ENCODE data around the gene TSHZ2. TPM values are rescaled to one million over a fixed set of nuclear protein-coding genes. Genes with fewer than 3 reads are reported as not detected.
"Not testable (repeated sequence)": the region's sequence is repeated elsewhere in the genome, so short reads cannot be mapped to it uniquely, and the experiment has no call there.

Gene TSHZ2
- total RNA-seq, 1 experiment from 2014 or later, result 1.4 TPM

DNA sequence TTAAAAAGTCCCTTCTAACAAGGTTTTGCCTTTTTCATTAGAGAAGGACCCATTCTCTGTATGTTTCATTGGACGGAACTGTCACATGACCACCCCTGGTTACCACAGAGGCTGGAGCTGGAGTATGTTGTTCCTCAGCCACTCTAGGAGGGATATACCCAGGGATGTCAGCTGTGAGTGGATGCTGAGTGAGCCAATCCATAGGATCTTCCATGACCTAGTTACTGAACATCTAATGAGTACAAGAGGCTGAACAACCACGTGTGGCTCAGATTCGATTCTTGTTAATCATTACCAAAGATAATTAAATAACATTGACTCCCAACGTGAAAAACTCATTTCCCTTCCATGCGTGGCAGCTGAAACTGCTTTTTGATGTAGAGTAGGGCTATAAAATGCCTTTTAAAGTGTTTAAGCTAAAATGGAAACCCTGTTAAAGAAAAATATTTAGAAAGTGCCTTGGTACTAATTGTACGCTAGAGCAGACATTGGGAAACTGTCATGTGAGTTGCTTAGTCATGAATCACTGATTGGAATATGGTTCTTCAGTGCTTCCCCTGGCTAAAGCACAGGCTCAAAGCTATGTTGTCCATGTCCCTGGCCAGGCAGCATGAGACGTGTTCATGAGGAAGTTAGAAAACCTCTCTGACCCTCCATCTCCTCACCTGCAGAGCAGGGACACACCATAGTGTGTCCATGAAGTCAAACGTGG lies 365.4 kb downstream of the TSHZ2 start:
- no peak for DNase-seq (ENCODE audit: low spot score)

DNA sequence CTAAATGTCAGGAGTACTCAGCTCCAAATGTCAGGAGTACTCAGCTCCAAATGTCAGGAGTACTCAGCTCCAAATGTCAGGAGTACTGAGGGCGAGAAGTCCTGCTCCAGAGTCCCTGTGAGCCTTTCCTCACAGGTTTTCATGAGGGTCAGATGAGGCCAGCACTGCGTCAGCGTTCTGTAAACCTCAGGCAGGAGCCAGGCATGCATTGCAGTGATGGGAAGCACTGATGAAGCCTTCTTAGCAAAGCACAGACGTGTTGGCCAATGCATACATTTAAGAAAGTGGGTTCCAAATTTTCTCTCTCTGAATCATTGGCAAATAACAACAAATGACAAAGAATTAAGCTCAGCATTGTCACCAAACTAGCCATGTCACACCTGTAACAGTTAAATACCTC lies 366.6 kb downstream of the TSHZ2 start:
- DNase-seq (ENCODE audit: low spot score), result no peak

DNA sequence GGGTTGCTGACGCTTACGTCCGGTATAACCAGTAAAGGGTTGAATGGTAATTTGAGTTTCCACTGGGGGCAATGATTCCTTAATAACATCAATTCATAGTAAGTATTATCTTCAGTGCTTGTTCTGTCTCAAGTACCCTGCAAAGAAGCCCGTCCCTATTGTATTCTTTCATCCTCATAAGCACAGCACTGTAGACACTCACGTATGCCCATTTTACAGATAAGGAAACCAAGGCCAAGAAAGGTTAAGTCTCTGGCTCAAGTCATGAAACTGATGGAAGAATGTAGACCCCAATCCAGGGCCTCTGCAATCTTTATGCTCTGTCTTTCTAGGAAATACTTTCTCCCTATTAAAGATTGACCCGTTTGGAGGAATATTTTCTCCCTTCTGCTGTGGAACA lies 370.3 kb downstream of the TSHZ2 start:
- no peak for DNase-seq (ENCODE audit: low spot score)

DNA sequence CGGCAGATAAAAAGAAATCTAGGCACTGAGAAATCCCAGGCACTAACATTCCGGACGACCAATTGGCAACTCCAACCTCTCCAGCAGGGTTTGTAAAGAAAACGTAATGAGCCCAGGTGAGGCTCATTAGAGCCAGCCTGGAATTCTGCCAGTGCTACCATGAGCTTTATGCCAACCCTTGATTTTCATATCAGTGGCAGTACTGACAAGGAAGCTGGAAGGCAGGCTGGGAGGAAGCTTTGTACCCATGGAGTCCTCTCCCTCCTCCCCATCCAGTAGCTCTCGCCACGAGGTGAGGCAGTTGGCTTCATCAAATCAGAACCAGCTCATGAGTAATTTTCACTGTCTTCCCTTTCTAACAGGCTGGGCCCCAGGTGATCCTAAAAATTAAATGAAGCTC lies 371.3 kb downstream of the TSHZ2 start:
- DNase-seq (ENCODE audit: low spot score), result no peak

DNA sequence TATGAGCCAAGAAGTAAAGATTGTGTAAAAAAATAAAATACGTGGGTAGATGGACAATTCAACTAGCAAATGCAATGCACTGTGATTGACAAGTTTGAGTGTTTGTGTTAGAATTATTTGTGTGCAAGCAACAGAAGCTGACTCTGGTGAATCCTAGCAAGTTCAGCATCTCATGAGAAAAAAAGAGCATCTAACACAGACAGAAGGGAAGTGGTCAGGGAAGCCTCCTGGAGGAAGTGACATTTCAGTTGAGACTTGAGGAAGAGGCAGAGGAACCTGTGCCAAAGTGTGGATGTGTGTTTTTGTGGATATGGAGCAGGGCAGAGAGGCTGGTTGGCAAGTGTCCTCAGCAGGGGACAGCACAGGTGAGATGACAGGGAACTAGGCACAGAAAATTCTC lies 372.7 kb downstream of the TSHZ2 start:
- DNase-seq (ENCODE audit: low spot score), result no peak

DNA sequence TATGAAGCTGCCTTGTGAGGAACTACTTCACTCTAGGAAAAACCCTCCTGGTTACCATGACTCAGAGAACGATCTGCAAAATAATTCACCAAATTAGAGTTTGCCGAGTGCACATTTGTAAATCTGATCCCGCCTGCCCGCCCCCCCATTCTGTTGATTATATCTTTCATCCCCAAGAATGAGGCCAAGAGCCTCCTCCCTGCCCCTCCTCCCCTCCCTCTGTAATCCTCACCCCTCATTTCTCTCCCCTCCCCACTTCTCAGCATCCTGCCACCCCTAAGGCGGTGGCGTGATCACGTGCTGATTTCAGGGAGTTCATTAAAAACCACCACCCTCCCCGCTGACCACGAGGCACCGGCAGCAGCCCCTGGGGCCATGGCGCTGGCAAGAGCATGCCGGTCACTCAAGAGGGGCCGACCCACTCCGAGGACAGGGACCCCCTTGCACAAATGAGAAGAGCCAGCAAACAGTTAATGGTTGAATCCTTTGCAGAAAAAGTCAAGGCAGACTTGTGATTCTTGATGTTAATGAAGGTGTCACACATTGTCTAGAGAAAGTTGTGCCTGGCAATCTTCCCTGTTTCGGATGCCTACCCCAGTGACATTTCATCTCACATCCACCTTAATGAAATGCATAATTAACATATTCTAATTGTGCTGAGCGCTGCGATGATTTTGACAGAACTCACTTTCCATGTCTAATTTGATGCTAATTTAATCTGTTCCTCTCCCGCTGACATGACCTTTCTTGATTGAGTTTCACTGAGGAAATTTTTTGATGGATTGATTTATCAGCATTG lies 373.6 kb downstream of the TSHZ2 start:
- no peak for DNase-seq (ENCODE audit: low spot score)

DNA sequence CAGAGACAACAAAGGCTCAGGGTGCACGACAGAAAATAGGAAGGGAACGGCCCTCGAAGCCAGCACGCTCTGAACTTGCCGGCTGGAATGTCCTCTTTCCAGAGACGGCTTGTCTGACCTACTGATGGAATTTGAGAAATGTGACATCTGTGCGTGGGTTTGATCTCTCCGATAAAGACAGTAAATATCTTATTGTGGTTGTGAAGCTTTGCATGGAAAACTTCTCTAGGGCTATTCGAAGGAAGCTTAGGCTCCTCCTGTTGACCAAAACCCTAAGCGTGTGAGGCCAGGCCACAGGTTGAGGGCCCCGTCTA lies 374.1 kb downstream of the TSHZ2 start:
- DNase-seq (ENCODE audit: low spot score), result no peak

DNA sequence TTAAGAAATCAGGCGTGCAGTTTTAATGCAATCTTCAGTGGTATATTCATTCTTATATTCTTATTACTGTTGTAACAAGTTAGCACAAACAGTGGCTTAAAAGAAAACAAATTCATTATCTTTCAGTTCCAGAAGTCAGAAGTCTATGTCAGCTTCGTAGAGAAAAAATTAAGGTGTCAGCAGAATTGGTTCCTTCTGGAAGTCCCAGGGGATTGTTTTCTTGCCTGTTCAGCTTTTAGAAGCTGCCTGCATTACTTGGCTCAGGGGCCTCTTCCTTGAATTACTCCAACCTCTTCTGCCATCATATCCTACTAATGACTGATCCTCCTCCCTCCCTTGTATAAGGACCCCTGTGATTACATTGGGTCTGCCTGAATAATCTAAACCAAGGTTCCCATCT lies 377.6 kb downstream of the TSHZ2 start:
- DNase-seq (ENCODE audit: low spot score), result no peak

DNA sequence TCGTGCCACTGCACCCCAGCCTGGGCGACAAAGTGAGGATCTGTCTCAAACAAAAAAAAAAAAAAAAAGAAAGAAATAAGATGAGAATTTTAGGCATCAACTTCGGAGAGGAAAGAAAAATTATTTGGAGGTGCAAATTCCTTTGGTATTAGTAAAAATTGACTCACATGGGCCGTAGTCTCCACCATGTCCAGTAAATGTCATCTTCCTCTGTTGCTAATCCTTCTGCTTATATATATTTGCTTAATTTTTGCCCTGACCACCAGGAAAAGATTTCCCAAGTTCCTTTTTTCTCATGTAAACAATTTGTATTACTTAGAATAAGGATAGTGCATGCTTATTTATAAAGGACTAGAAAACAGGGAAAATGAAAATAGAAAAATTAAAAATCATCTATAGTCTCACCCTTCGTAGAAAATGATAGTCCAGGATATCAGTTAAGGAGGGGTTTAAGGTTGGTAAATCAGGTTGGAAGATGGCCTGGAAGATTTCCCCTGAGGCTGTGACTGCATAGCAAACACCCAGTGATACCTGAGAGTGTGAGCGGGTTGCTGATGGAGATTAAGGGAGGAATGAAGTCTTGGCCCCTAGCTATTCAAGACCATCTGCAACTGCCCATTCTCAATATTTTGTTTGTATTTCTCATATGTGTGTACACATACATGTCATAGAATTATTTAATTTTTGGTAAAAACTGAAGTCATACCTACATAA lies 380.7 kb downstream of the TSHZ2 start:
- DNase-seq (ENCODE audit: low spot score), result no peak

DNA sequence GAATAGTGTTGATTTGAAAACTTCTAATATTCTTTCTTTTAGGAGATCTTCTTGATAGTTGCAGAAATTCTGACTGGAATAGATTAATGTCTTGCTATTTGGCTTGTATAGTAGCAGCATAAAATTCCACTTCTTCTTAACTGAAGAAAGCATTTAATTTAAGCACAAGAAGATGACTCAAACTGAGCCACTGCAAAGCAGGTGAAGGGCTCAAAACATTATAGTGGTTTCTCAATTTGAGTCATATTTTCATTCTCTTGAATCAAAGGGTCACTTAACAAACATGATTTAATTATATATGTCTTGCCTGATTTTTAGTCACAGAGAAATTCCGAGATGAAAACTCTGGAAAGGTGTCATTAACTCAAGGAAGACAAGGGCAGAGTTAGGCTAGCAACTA lies 382.2 kb downstream of the TSHZ2 start:
- DNase-seq (ENCODE audit: low spot score), result no peak

DNA sequence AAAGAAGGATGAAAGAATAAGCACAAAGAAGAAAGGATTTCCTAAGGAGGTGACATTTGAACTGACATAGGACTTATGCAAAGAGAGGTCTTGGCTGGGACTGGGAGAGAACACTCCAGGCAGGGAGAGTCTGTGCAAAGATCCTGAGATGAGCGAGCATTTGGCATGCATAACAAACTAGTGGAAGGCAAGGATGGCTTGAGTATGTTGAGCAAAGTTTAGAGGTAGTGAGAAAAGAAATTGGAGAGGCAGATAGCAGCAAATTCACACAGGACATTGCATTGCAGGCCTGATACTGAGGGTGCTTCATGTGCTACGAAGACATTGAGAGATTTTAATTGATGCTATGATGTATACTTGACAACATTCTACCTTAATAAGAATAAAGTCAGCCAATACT lies 383.6 kb downstream of the TSHZ2 start:
- no peak for DNase-seq (ENCODE audit: low spot score)

DNA sequence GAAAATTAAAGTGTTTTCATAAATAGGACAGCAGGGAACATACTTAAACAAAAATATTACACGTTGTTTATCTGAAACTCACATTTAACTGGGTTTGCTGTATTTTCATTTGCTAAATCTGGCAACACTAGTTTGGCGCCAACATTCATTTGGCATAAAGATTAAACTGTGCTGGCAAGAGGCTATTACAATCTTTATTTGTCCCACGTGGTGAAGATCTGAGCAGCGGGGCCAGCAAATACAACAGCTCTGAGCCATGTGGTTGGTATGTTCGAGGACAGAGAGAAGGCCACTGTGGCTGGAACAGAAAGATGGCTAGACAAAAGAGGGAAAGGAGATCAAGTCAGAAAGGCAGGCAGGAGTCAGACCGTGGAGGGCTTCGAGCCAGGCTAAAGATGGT lies 387.3 kb downstream of the TSHZ2 start:
- no peak for DNase-seq (ENCODE audit: low spot score)

DNA sequence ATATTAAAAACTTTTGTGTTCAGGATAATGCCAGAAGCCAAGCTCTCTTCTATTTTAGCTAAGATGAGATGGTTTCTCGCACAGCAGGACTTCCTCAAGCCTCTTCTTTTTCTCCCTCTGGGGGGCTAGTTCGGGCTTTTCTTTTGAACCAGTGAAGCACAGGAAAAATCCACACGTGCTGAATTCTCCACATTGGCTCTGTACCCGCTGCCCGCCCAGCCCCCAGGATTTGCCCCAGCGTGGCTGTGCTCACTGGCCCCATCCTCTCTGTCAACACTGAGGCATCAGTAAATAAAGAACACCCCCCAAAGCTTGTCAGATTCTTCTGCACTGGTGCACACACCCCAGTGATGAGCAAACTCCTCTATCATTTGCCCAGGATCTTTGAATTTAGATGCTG lies 388.7 kb downstream of the TSHZ2 start:
- DNase-seq (ENCODE audit: low spot score), result no peak

DNA sequence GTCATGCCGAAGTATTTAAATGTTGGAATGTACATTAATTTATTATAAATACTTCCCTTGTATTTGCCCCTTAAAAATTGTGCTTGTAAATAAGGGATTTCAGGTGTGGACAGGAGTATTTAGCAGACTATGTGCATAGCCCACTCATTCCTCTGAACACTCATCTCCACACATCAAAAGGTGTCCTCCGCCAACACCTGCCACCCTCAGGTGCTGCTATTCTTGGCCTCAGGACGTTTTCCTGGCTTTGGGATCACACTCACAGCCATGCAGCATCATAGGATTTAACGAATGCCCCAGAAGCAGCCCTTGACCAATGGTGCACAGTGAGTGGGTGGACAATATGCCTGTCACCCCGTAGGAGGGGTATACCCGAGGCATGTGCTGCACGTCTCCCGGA lies 390.6 kb downstream of the TSHZ2 start:
- DNase-seq (ENCODE audit: low spot score), result no peak

DNA sequence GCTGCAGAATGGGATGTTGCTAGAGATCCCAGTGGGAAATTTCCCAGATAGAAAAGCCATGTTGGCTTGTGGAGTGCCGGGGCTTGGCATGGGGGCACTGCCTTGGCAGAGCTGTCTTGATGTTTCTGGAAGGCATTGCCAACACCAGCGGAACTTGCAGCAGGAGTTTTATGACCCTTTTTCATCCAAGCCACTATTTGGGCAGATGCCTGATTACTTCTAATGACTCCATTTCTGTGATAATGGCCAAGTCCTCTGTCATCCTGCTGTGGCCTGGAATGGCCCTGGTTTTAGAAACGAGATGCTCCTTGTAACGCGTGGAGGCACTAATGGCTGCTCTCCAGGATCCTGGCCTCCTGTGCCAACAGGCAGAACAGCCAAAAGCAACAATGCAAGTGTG lies 392.5 kb downstream of the TSHZ2 start:
- DNase-seq (ENCODE audit: low spot score), result no peak

DNA sequence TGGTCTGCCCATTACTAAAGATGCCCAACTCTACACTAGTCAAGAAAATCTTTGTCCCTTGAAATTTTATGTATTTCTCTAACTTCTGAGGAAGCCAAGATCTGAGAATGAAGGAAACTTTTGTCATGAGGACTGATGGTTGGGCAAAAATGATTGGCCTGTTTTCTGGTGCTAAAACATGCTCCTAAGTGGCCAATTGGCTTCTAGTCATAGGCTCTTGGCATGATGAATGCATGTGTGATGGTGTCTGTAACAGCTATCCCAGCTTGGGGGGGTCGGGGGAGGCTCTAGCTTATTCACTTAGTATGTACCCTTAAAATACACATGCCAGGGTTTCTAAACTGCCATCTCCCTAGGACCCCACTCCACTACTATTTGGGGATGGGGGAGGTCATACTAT lies 392.9 kb downstream of the TSHZ2 start:
- no peak for DNase-seq (ENCODE audit: low spot score)

DNA sequence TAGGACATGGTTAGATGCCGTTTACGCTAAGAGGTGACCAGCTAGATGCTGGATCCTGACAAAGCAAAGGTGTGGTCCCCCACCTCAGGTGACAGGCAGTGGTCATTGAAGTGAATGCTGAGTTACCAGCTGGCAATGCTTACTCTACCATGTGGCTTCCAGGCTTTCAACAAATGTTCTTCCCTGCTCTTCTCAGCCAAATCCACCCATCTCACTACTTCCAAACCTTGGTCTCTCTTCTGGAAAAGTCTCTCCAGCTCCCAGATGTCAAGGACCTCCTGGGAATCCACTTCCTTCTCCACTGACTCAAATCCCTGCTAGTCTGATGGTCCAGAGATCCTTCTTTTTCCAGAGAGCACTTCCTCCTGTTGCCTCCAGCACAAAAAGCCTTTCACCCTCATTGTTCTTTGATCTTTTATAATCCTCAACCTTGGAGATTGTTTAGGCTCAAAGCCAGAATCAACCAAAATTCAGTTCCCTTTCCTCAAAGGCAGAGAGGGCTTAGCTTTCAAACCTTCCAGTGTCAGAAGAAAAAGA lies 393.4 kb downstream of the TSHZ2 start:
- no peak for DNase-seq (ENCODE audit: low spot score)

DNA sequence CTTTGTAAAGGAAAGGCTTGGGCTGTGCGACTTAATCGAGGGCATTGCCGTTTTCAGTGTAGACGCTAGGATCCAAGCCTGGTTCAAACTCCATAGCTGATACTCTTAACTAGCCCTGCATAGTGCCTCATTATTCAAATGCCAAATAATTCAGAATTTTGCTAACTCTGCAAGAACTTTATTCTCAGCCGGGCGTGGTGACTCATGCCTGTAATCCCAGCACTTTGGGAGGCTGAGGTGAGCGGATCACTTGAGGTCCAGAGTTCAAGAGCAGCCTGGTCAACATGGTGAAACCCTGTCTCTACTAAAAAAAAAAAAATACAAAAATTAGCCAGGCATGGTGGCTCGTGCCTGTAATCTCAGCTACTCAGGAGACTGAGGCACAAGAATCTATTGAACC lies 394.8 kb downstream of the TSHZ2 start:
- DNase-seq (ENCODE audit: low spot score), result not testable (repeated sequence)

DNA sequence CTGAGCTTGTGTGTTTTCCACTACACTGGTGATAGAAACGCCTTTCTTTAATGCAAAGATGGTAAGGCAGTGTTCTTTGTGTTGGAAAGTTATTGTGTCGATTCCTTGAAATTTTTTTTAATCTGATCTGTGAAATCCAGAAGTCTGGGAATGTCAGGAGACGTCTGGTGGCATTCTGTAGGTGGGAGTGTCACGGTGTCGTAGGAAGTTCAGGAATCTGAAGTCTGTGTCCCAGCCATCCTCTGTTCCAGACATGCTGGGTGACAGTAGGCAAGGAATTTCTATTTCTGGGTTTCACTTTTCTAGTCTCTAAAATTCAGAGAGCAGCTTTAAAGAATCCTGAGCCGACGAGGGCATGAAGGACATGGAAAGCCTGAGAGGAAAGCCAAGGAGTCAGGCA lies 397.7 kb downstream of the TSHZ2 start:
- no peak for DNase-seq (ENCODE audit: low spot score)

DNA sequence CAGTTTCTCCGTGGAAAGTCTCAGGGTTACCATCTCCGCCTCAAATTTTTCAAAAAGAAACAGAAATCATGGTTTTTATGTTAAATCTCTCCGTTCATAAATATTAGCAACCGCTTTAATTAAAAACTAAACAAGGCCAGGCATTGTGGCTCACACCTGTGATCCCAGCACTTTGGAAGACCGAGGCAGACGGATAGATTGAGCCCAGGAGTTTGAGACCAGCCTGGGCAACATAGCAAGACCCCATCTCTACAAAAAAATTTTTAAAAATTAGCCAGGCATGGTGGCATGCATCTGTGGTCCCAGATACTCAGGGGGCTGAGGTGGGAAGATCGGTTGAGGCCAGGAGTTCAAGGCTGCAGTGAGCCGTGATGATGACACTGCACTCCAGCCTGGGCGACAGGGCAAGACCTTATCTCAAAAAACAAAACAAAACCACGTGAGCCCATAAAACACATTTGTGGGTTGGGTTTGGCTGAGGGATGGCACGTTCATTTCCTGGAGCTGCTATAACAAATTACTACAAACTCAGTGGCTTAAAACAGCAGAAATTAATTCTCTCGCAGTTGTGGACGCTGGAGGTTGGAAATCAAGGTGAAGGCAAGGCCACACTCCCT lies 398.3 kb downstream of the TSHZ2 start:
- no peak for DNase-seq (ENCODE audit: low spot score)

DNA sequence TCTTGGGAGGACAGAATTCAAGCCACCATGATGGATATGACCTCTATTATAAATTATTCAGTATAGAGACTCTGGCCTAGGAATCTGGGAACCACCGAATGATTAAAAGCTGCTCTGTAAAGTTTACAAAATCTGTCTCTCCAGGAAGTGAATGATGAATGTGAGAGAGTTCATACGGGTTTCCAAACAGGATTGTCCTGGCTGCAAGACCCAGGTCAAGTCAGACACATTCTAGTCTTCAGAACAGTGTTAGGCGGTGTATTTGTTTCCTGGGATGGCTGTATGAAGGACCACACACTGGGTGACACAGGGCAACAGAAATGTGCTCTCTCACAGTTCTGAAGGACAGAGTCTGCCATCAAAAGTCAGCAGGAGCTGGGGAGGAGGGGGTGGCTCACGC lies 399.1 kb downstream of the TSHZ2 start:
- DNase-seq (ENCODE audit: low spot score), result no peak

DNA sequence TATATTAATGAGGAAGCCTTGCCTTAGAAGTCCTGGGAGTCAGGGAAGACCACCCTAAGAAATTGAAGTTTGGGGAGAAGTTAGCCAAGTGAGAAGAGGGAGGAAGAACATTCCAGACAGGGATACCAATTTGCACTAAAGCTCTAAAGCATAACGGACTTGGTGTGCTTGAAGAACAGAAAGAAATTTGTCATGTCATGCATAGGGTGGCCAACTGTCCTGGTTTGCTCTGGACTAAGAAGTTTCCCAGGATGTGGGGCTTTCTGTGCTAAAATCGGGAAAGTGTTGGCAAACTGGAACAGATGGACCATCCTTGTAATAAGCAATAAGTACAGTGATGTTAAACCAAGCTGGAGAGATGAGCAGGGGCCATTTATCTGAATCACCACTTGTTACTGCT lies 403.9 kb downstream of the TSHZ2 start:
- DNase-seq (ENCODE audit: low spot score), result no peak

All from H4 (cell line).